Neural crest cell (in vitro differentiated cells): ENCODE data around the gene CCDC92. TPM values are rescaled to one million over a fixed set of nuclear protein-coding genes. Genes with fewer than 3 reads are reported as not detected.

Experiments used
- DNase-seq: peaks from one replicate; pipeline ENCODE4 v3.0.0; 2021; ENCODE audit warnings: low read depth, mixed read lengths, low spot score
- H3K27ac Mint-ChIP-seq: one replicate; pipeline ENCODE4 v1.8.0; 2021; ENCODE audit warnings: mild to moderate bottlenecking, mixed read lengths; ENCODE audit not compliant: unreplicated experiment
- H3K27me3 Mint-ChIP-seq: 2 replicates; pipeline ENCODE4 v1.8.0; 2021; ENCODE audit warnings: low read depth, mild to moderate bottlenecking, mixed read lengths
- H3K36me3 Mint-ChIP-seq: 2 replicates; pipeline ENCODE4 v1.8.0; 2021; ENCODE audit warnings: low read depth, mild to moderate bottlenecking, mixed read lengths
- H3K4me1 Mint-ChIP-seq: 2 replicates; pipeline ENCODE4 v1.8.0; 2021; ENCODE audit warnings: mixed read lengths
- H3K4me3 Mint-ChIP-seq: one replicate; pipeline ENCODE4 v1.8.0; 2021; ENCODE audit warnings: mild to moderate bottlenecking, mixed read lengths
- H3K9me3 Mint-ChIP-seq: 2 replicates; pipeline ENCODE4 v1.8.0; 2021; ENCODE audit warnings: mixed read lengths
- total RNA-seq: library from RNA; stranded (reverse); gene quantifications from 2 replicates; pipeline ENCODE4 v1.2.1, GENCODE V29; 2021
- TF ChIP-seq, protein P1 (sequence below): fragments of 200-600 bp; sonication (generic); conservative IDR thresholded peaks from 2 replicates; pipeline ENCODE4 v1.5.0; 2021; ENCODE audit warnings: antibody characterized with exemption, mild to moderate bottlenecking

The CCDC92 gene
- total RNA-seq, 1 donor from 2014 or later = 33.5 TPM

DNA sequence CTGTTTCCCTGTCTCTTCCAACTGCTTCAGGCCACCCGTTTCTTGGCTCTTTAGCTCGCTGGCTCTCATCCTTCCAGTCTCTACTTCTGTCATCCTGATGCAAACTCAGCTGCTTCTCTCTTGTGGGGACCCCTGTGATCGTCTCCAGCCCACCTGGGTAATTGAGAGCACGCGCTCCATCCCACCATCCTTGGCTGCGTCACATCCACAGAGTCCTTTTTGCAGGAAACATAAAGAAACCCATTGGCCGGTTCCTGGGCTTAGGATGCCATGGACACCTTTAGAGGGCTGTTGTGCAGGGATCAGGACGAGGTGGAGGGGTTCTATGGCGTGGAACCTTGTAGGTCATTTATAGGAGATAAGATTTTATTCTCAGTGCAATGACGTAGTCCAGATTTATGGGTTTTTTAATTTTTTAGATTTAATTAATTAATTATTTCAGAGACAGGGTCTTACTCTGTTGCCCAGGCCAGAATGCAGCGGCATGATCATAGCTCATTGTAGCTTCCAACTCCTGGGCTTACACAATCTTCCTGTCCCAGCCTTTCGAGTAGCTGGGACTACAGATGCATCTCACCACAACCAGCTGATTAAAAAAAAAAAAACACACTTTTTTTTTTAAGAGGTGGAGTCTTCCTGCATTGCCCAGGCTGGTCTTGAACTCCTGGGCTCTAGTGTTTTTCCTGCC lies 82.6 kb downstream of the CCDC92 start:
- H3K36me3 Mint-ChIP-seq = no peaks in the 10 kb centered on the region
- no peak overlapping the region for H3K27ac Mint-ChIP-seq
- TF ChIP-seq, protein P1, sequence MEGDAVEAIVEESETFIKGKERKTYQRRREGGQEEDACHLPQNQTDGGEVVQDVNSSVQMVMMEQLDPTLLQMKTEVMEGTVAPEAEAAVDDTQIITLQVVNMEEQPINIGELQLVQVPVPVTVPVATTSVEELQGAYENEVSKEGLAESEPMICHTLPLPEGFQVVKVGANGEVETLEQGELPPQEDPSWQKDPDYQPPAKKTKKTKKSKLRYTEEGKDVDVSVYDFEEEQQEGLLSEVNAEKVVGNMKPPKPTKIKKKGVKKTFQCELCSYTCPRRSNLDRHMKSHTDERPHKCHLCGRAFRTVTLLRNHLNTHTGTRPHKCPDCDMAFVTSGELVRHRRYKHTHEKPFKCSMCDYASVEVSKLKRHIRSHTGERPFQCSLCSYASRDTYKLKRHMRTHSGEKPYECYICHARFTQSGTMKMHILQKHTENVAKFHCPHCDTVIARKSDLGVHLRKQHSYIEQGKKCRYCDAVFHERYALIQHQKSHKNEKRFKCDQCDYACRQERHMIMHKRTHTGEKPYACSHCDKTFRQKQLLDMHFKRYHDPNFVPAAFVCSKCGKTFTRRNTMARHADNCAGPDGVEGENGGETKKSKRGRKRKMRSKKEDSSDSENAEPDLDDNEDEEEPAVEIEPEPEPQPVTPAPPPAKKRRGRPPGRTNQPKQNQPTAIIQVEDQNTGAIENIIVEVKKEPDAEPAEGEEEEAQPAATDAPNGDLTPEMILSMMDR = no peak
- H3K4me1 Mint-ChIP-seq = peaks cover 4% of the 10 kb centered on the region
- peaks cover 5% of the 10 kb centered on the region for H3K9me3 Mint-ChIP-seq
- DNase-seq = no peak
- H3K4me3 Mint-ChIP-seq = no peak overlapping the region
- H3K27me3 Mint-ChIP-seq = peaks cover 6% of the 10 kb centered on the region

DNA sequence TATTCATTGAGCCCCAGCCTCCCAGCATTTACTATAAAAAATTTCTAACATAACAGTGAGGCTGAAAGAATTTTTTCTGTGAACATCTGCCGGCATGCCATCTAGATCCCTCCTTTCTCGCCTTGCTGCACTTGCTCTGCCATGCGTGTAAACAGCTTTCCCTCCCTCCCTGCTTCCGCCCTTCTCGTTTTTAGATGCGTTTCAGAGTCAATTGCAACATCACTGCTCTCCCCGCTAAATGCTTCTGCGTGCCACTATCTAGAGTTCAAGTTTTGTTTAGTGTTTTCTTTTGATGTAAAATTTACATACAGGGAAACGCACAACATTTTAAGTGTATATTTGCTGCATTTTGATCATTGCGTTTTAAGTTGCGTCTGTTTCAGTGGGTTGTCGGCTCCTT lies 83.6 kb downstream of the CCDC92 start:
- Mint-ChIP-seq H3K36me3 (no peaks in the 10 kb centered on the region), H3K4me1 (peaks cover 4% of the 10 kb centered on the region), H3K9me3 (peaks cover 5% of the 10 kb centered on the region), H3K27ac (no peak overlapping the region), H3K27me3 (peaks cover 6% of the 10 kb centered on the region), H3K4me3 (no peak overlapping the region)
- TF ChIP-seq, protein P1 = no peak
- no peak for DNase-seq

DNA sequence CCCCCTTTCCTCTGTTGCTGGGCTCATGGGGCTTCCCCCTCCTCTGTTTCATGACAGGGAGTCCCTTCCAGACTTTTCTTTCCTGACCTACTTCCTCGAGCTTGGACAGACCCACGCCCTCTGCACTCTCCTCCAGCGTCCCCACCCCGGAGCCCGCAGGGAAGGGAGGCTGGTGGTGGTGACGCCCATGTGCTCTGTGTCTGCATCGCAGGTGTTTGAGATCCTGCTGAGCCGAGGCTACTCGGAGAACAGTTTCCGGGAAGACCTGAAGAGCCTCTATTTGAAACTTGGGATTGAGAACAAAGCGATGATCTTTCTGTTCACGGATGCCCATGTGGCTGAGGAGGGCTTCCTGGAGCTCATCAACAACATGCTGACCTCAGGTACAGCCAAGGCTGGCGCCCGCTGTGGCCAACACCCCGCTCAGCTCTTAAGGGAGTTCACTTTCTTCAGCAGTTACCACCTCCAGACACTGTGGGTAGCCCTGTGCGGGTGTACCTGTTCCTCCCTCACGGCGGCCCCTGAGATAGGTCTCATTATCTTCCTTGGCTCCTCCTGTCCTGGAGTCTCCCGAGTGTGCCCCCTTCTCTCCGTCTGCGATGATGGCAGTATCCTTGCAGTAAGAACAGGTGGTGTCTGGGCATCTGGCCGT lies 85.6 kb downstream of the CCDC92 start:
- H3K9me3 Mint-ChIP-seq = peaks cover 7% of the 10 kb centered on the region
- no peak overlapping the region for H3K27ac Mint-ChIP-seq
- peaks cover 8% of the 10 kb centered on the region for H3K4me1 Mint-ChIP-seq
- peaks cover 10% of the 10 kb centered on the region for H3K27me3 Mint-ChIP-seq
- H3K4me3 Mint-ChIP-seq = no peak overlapping the region
- H3K36me3 Mint-ChIP-seq = no peaks in the 10 kb centered on the region
- TF ChIP-seq, protein P1 = no peak
- no peak for DNase-seq

DNA sequence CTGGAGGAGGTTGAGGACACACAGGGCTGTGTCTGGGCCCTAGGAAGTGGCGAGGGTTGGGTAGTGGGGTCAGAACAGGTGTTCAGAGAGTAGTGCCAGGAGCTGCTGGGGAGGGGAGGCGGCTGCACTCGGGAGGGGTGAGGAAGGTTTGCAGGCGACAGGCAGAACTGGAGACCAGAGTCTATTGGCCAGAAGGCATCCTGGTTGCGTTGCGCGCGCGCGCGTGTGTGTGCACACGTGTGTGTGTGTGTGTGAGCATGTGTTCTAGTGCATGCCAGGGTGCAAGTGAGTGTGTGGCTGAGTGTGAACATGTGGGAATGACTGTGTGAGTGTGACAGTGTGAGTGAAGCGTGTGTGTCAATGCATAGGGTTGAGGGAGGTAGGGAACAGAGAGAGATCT lies 86.4 kb downstream of the CCDC92 start:
- peaks cover 10% of the 10 kb centered on the region for H3K27me3 Mint-ChIP-seq
- TF ChIP-seq, protein P1 = no peak
- no peak for DNase-seq
- no peak overlapping the region for H3K27ac Mint-ChIP-seq
- H3K4me3 Mint-ChIP-seq = no peak overlapping the region
- H3K36me3 Mint-ChIP-seq = no peaks in the 10 kb centered on the region
- peaks cover 8% of the 10 kb centered on the region for H3K4me1 Mint-ChIP-seq
- peaks cover 7% of the 10 kb centered on the region for H3K9me3 Mint-ChIP-seq

Other genes starting within 250 kb of the CCDC92 start
- gene DNAH10, start 210.5 kb downstream of the CCDC92 start, total RNA-seq = 1.1 and 2.0 TPM in 2 replicates
- gene ZNF664, start 384 bp upstream of the CCDC92 start, total RNA-seq = 156 and 167 TPM in 2 replicates